Fibroblast of lung (primary cell): ENCODE results near the gene SPG21. TPM values are rescaled to one million over a fixed set of nuclear protein-coding genes. Genes with fewer than 3 reads are reported as not detected.

Source experiments
- DNase-seq, 2 donors: peaks; one replicate each; pipeline versions ENCODE4 v3.0.0 to v3.0.0-alpha.2; 2010; ENCODE audit warnings: low read depth in 2 of 2
- H2AFZ ChIP-seq: 2 replicates; pipeline ENCODE4 v1.5.1; 2012; ENCODE audit warnings: low read length, control low read depth, inconsistent platforms
- H3K27ac ChIP-seq: 2 replicates; pipeline ENCODE4 v1.5.1; 2011; ENCODE audit warnings: low read length, control low read depth; ENCODE audit not compliant: insufficient read depth
- H3K27me3 ChIP-seq: 2 replicates; pipeline ENCODE4 v1.5.1; 2011; ENCODE audit warnings: mild to moderate bottlenecking, low read length; ENCODE audit not compliant: control insufficient read depth, insufficient read depth
- H3K36me3 ChIP-seq: 2 replicates; pipeline ENCODE4 v1.5.1; 2011; ENCODE audit warnings: low read length; ENCODE audit not compliant: control insufficient read depth, insufficient read depth
- H3K4me1 ChIP-seq: 2 replicates; pipeline ENCODE4 v1.5.1; 2011; ENCODE audit warnings: low read length; ENCODE audit not compliant: control insufficient read depth, insufficient read depth; ENCODE audit errors: extremely low read depth
- H3K4me2 ChIP-seq: 2 replicates; pipeline ENCODE4 v1.5.1; 2011; ENCODE audit warnings: low read length, control low read depth; ENCODE audit not compliant: insufficient read depth; ENCODE audit errors: extremely low read depth
- H3K4me3 ChIP-seq, 4 experiments: fragments of 200-600 bp in 1 of 4; sonication (generic) in 1 of 4; replicated peaks in 1 of 4; 2 replicates each; pipeline ENCODE4 v1.5.1; 2011 to 2016; ENCODE audit warnings: low read length in 4 of 4, low read depth in 3 of 4, mild to moderate bottlenecking in 3 of 4, control low read depth in 2 of 4, inconsistent platforms in 1 of 4, mixed read lengths in 1 of 4; ENCODE audit not compliant: insufficient read depth in 1 of 4; ENCODE audit errors: control extremely low read depth in 1 of 4
- H3K79me2 ChIP-seq: 2 replicates; pipeline ENCODE4 v1.5.1; 2012; ENCODE audit warnings: mild to moderate bottlenecking, low read length, inconsistent platforms; ENCODE audit not compliant: control insufficient read depth, insufficient read depth
- H3K9ac ChIP-seq: 2 replicates; pipeline ENCODE4 v1.5.1; 2011; ENCODE audit warnings: mild to moderate bottlenecking, low read length, control low read depth; ENCODE audit not compliant: insufficient read depth
- H3K9me3 ChIP-seq: 2 replicates; pipeline ENCODE4 v1.5.1; 2012; ENCODE audit warnings: low read depth, low read length; ENCODE audit not compliant: control insufficient read depth, insufficient read depth
- H4K20me1 ChIP-seq: 2 replicates; pipeline ENCODE4 v1.5.1; 2011; ENCODE audit warnings: low read length; ENCODE audit not compliant: control insufficient read depth, insufficient read depth; ENCODE audit errors: extremely low read depth
- CTCF ChIP-seq, 2 donors: IDR thresholded peaks in 1 of 2; conservative IDR thresholded peaks in 1 of 2; 1 replicate in 1 of 2; 2 replicates in 1 of 2; pipeline ENCODE4 v1.5.1; 2011 to 2012; ENCODE audit warnings: low read length in 2 of 2, control low read depth in 1 of 2, inconsistent platforms in 1 of 2, low read depth in 1 of 2, mild to moderate bottlenecking in 1 of 2
- EZH2 ChIP-seq: IDR thresholded peaks from 2 replicates; pipeline ENCODE4 v1.5.1; 2012; ENCODE audit warnings: low read length, control low read depth, mild to moderate bottlenecking; ENCODE audit errors: missing control alignments
- polyA plus RNA-seq, 2 donors: library from polyadenylated mRNA; depleted of rRNA in 1 of 2; stranded (reverse) in 1 of 2; unstranded in 1 of 2; fragments of >200 nt; gene quantifications; 2 replicates each; pipeline ENCODE4 v1.2.1, GENCODE V29; 2011 to 2012; ENCODE audit warnings: missing spikeins in 1 of 2
- total RNA-seq: library from RNA; depleted of rRNA; stranded (reverse); fragments of >200 nt; gene quantifications from 2 replicates; pipeline ENCODE4 v1.2.1, GENCODE V29; 2014

The SPG21 gene
- total and polyA plus RNA-seq, 2 donors (not counting 1 experiment from before 2014, with no cell fraction given): 68.4 to 95.3 TPM

DNA sequence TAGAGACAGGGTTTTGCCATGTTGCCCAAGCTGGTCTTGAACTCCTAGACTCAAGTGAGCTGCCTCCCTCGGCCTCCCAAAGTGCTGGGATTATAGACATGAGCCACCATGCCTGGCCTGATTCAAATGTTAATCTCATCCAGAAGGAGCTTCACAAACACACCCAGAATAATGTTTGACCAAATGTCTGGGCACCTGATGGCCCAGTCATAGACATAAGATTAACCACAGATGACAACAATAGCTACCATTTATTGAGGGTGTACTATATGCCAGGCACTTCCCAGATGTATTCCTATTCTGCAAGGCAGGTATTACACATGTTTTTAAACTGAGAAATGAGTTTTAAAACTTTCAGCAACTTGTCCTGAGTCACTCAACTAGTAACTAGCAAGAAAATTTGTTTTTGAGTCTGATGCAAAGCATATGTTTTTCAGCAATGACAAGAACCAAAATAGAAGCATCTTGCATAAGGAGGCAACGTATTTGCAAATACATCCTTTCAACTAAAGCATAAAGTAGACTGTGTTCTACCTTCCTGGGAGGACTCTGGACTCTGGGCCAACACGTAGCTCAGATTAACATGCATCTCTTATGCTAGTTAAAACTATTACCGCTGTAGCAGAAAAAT is 8.1 kb upstream of the SPG21 start:
- Histone ChIP-seq H3K9ac (no peak overlapping the region), H3K4me2 (no peak overlapping the region), H3K36me3 (no peaks in the 10 kb centered on the region), H3K4me1 (no peaks in the 10 kb centered on the region), H4K20me1 (no peaks in the 10 kb centered on the region), H2AFZ (no peak overlapping the region), H3K27ac (no peak overlapping the region), H3K9me3 (no peaks in the 10 kb centered on the region), H3K27me3 (no peaks in the 10 kb centered on the region), H3K4me3 (no peak overlapping the region), H3K79me2 (no peaks in the 10 kb centered on the region)
- TF ChIP-seq EZH2: no peak
- no peak for TF ChIP-seq CTCF (conservative IDR thresholded peaks at IDR 0.05 in 1 of 2, IDR thresholded peaks at IDR 0.05 in 1 of 2; ENCODE audit: low read depth in 1 of 2, low read length in 2 of 2)
- no peak for DNase-seq

DNA sequence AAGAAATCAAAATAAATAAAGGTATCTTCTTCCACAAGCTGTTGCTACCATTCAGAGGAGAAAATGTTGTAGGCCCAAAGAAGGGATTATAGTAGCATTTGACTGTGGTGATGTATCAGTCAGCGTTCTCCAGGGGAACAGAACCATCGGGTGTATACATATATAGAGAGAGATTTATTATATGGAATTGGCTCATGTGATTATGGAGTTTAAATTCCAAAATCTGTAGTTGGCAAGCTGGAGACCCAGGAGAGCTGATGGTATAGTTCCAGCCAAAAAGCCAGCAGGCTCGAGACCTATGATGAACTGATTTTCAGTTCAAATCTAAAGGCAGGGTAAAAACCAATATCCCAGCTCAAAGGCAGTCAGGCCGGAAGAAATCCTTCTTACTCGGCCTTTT is 7.4 kb upstream of the SPG21 start:
- TF ChIP-seq EZH2 (no peak), CTCF (conservative IDR thresholded peaks at IDR 0.05 in 1 of 2, IDR thresholded peaks at IDR 0.05 in 1 of 2; ENCODE audit: low read depth in 1 of 2, low read length in 2 of 2) (no peak)
- Histone ChIP-seq H3K36me3 (no peaks in the 10 kb centered on the region), H4K20me1 (no peaks in the 10 kb centered on the region), H3K27me3 (no peaks in the 10 kb centered on the region), H3K4me2 (no peak overlapping the region), H3K9me3 (no peaks in the 10 kb centered on the region), H3K4me1 (no peaks in the 10 kb centered on the region), H3K79me2 (no peaks in the 10 kb centered on the region), H3K9ac (no peak overlapping the region), H3K27ac (no peak overlapping the region), H2AFZ (no peak overlapping the region), H3K4me3 (no peak overlapping the region)
- DNase-seq: no peak

GRCh38 chr15:64993290-64993689 is 3.6 kb upstream of the SPG21 start:
- Histone ChIP-seq H3K4me1 (peaks cover 1% of the 10 kb centered on the region), H3K36me3 (no peaks in the 10 kb centered on the region), H3K27ac (no peak overlapping the region), H3K9ac (no peak overlapping the region), H3K27me3 (no peaks in the 10 kb centered on the region), H3K79me2 (peaks cover 8% of the 10 kb centered on the region), H3K9me3 (no peaks in the 10 kb centered on the region), H3K4me3 (no peak overlapping the region), H4K20me1 (no peaks in the 10 kb centered on the region), H2AFZ (peak overlapping the region; percentile 37), H3K4me2 (no peak overlapping the region)
- no peak for TF ChIP-seq EZH2
- no peak for TF ChIP-seq CTCF (conservative IDR thresholded peaks at IDR 0.05 in 1 of 2, IDR thresholded peaks at IDR 0.05 in 1 of 2; ENCODE audit: low read depth in 1 of 2, low read length in 2 of 2)
- no peak for DNase-seq
